HG03159 (cell line): ENCODE measurements around the gene NUMB.
"Not testable (repeated sequence)": the region's sequence is repeated elsewhere in the genome, so short reads cannot be mapped to it uniquely, and the experiment has no call there.

ENCODE experiments used
- ATAC-seq: cut with Tn5 transposase; IDR thresholded peaks from one replicate; pipeline ENCODE4 v1.9.1; 2021; ENCODE audit warnings: mild to moderate bottlenecking, moderate library complexity; ENCODE audit not compliant: unreplicated experiment

NUMB gene

DNA sequence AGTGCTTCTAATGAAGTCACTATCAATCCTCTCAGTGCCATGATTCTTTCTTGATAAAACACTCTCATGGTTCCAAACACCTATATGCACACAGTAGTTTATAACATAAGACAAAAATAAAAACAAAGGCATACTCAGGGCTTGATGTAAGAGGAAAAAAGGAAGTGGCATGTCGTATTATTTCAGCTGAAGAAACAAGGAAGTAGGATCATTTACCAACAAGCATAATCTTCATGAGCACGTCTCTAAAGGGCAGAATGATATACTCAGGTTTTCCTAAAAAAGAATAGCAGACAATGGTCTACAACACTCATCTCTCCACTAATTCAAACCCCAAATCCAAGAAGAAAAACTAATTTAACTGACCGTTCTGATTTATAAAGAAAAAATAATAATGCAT lies 33.9 kb downstream of the NUMB start:
- no peak for ATAC-seq

DNA sequence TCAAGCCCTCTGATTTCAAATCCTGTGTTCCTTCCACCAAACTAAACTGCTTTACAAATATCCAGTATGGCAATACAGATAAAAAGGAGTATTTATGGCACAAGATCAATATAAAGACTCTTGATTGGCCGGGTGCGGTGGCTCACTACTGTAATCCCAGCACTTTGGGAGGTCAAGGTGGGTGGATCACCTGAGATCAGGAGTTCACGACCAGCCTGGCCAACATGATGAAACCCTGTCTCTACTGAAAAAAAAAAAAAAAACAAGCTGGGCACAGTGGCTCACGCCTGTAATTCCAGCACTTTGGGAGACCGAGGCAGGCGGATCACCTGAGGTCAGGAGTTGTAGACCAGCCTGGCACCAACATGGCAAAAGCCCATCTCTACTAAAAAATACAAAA lies 35.3 kb downstream of the NUMB start:
- ATAC-seq: not testable (repeated sequence)

DNA sequence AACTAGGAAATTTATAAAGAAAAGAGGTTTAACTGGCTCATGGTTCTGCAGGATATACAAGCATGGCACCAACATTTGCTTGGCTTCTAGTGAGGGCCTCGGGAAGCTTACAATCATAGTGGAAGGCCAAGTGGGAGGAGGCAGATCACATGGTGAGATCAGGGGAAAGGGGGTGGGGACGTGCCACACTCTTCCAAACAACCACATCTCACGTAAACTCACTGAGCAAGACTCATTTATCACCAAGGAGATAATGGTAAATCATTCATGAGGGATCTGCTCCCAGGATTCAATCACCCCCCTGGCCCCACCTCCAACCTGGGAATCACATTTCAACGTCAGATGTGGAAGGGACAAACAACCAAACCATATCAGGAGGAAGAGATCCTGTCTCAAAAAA lies 35.8 kb downstream of the NUMB start:
- no peak for ATAC-seq

DNA sequence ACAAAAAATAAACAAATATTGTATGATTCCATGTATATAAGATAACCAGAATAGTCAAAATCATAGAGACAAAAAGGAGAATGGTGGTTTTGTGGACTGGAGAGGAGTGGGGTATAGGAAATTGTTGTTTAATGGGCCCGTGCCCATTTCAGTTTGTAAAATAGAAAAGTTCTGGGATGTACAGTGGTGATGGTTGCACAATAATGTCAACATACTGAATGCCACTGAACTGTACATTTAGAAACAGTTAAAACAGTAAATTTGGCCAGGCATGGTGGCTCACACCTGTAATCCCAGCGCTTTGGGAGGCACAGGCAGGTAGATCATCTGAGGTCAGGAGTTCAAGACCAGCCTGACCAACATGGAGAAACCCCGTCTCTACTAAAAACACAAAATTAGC lies 40.1 kb downstream of the NUMB start:
- no peak for ATAC-seq

DNA sequence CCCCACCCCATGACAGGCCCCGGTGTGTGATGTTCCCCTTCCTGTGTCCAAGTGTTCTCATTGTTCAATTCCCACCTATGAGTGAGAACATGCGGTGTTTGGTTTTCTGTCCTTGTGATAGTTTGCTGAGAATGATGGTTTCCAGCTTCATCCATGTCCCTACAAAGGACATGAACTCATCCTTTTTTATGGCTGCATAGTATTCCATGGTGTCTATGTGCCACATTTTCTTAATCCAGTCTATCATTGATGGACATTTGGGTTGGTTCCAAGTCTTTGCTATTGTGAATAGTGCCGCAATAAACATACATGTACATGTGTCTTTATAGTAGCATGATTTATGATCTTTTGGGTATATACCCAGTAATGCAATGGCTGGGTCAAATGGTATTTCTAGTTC lies 52.1 kb downstream of the NUMB start:
- not testable (repeated sequence) for ATAC-seq

DNA sequence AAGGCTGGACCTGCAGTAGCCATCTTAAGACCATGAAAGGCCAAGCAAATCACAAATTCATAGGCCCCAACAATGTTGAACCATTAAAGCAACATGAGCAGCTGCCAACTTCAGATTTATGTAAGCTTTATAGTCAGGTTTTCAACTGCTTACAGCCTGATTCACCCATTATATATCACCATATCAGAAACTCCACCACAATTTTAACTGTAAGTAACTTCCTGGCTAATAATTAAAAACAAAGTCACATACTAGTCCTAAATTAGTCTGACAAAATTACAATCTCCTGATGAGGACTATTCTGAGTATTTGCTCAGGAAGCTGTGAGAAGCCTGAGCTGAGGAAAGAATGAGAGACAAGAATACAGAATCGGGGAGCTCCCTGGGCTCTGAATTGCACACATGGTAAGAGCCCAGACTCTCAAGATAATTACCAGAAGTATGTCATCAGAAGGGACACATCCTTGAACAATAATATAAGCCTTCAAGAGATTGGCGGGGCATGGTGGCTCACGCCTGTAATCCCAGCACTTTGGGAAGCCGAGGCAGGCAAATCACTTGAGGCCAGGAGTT lies 55.1 kb downstream of the NUMB start:
- no peak for ATAC-seq

DNA sequence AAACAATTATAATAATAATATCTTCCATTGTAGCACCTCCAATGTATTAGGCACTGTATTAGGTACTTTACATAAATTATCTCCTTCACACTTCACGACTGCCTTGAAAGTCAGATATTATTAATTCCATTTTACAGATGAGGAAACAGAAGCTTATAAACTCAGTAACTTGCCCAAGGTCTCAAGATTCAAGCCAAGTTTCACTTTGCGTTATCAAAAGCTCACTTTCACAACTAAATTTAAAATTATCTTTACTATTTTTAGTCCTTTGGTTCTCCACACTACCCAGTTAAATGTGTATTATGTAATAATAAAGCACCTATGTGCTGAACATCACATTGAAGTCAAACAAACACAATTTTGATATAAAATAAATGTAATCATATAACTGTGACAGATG lies 55.8 kb downstream of the NUMB start:
- ATAC-seq: no peak

DNA sequence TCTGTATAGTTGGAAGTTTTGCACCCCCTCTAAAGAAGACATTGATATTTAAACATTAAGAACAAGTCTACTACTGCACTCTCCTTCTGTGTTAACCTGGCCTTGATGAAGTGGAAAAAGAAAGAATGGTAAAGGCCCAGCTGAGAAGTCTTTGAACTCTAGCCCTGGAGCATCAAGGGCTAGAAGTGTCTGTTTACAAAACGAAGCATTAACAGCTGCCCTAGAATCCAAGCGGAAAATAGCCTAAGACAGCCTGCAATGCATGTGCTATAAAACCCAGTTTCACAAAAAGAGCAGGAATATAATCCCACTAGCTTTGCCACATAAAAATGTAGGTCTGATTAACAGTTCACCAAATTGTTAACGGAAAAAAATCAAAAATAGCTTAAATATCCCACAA lies 60.5 kb downstream of the NUMB start:
- no peak for ATAC-seq

DNA sequence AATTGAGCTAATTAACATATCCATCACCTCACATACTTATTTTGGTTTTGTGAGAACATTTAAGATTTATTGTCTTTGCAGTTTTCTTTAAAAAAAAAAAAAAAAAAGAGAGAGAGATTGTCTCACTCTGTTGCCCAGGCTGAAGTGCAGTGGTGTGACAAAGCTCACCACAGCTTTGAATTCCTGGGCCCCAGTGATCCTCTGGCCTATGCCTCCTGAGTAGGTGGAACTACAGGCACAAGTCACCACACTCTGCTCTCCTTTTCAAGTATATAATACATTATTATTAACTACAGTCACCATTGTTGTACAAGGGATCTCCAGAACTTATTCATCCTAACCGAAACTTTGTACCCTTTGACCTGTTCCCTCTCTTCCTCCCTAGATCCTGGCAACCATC lies 64.0 kb downstream of the NUMB start:
- ATAC-seq: no peak

DNA sequence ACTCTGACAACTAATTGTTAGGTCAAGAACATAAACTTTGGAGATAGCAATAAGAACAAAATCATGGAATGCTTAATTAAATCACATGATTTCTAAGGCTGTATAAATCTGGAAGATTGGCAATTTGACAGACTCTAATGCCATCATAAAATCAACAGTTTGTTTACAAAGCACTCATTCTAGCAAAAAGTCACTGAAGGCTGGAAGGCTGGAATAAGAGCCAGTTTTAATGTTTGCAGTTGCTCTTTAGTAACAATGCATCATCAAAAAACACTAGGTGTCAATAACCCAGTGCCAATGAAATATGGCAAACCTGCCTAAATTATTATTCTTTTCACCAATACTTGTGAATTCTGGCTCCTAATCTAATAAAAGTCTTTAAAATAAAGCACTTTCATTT lies 65.0 kb downstream of the NUMB start:
- no peak for ATAC-seq

DNA sequence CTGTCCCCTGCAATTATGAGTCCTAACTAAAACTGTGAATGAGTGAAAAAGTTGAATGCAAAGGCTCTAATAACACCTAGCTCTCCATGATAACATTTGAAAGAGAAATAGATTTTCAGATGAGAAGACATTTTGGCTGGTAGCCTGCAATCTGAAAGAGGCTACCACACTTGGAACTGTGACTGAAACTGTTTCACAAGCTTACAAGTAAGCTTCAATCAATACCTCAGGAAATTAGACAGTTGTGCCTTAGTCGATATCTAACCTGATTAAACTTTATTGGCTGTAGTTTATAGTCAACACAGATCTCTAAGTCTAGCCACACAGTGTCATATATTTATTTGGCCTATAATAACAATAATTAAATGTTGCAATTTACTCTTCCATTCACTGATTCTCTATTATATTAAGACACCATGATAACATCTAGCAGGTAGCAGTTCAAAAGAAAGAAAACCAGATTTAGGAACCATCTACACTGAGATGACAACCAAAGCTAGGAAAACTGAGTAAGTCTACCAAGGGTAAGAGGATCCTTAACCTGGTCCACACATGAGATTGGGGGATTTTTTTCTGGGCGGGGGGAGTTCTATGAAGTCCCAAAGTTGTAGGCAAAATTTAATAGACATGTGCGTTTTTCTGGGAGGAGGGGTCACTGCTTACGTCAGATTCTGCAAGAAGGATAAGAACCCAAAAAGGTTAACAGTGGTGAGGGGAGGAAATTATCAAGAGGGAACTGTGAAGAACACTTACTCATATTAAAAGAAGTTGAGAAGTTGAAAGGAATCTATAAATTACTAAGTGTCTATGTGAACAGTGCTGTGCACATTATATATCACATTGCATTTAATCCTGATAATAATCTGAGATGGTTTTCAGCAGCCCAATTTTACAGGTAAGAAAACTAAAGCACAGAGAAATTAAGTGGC lies 65.8 kb downstream of the NUMB start:
- ATAC-seq: no peak

DNA sequence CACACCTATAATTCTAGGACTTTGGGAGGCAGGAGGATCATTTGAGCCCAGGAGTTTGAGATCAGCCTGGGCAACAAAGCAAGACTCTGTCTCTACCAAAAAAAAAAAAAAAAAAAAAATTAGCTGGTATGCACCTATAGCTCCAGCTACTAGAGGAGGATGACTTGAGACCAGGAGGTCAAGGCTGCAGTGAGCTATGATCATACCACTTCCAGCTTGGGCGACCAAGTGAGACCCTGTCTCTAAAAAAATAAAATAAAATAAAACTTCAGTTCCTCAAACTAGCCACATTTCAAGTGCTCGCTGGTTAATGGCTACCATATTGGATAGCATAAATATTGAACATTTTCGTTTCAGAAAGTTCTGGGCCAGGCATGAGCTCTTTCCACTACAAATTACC lies 70.5 kb downstream of the NUMB start:
- peak; percentile 50 for ATAC-seq

DNA sequence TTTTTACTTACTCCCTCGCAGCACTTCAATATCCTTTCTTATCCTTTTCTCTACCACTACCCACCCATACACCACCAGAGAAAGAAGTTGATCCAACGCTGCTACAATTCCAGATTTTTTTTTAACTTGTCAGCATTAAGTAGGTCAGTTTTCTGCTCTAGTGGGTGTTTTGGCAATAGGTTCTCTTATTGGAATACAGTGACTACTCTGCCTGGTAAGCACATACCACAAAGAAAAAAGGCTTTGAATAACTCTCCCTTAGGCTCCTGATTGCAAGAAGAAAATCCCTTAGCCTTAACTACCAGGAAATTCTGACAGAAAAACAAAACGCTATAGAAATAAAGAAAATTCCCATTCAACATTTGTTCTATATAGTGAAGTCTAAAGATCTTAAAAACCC lies 72.0 kb downstream of the NUMB start:
- no peak for ATAC-seq

DNA sequence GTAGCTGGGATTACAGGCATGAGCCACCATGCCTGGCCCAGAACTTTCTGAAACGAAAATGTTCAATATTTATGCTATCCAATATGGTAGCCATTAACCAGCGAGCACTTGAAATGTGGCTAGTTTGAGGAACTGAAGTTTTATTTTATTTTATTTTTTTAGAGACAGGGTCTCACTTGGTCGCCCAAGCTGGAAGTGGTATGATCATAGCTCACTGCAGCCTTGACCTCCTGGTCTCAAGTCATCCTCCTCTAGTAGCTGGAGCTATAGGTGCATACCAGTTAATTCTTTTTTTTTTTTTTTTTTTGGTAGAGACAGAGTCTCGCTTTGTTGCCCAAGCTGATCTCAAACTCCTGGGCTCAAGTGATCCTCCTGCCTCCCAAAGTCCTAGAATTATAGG lies 73.3 kb downstream of the NUMB start:
- ATAC-seq: not testable (repeated sequence)

DNA sequence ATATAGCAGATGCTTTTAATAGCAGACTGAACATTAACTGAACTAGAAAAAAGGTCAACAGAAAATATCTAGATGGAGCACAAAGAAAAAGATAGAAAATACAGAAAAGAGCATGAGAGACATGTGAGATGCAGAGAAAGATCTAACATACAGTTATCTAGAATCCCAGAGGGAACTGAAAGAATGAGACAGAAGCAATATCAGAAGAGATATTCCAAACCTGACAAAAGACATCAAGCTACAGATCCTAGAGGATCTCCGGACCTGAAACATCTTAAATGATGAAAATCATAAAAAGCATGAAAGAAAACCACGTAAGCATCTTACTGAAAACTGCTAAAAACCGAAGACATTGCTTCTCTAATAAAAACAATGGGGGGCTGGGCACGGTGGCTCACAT lies 75.0 kb downstream of the NUMB start:
- ATAC-seq: no peak

DNA sequence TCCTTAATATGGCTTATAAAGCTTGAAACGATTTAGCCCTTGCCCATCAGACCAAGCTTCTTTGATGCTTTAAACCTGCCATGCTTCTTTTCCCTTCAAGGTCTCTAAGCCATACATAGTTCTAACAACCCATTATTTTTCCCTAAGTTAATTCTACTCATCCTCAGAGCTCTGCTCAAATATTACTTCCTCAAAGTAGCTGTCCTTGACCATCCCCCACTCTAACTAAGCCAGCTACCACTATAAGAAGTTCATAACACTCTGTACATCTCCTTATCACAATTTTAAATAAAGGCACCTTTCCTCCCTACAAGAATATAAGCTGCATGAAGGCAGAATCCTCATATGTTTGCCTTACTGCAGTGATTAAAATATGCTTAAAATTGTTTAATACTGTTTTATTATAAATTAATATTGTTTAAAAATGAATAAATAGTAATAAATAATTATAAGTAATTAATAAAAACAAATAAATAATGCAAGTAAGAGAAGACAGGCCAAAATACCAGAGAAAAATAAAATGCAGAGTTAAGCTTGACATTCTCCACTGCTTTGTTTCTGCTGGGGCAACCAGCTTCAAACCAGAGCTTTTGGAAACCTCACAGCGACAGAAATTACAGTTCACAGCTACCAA lies 76.8 kb downstream of the NUMB start:
- no peak for ATAC-seq

DNA sequence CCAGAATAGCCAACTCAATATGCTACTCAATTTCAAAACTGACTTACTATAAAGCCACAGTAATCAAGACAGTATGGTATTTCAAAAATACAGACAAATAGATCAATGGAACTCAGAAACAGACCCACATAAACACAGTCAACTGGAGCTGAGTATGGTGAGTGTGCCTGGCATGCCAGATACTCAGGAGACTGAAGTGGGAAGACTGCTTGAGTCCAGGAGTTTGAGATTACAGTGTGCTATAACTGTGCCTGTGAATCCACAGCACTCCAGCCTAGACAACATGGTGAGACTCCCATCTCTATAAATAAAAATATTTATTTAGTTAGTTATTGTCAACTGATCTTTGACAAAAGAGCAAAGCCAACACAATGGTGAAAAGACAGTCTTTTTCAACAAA lies 81.8 kb downstream of the NUMB start:
- ATAC-seq: no peak

DNA sequence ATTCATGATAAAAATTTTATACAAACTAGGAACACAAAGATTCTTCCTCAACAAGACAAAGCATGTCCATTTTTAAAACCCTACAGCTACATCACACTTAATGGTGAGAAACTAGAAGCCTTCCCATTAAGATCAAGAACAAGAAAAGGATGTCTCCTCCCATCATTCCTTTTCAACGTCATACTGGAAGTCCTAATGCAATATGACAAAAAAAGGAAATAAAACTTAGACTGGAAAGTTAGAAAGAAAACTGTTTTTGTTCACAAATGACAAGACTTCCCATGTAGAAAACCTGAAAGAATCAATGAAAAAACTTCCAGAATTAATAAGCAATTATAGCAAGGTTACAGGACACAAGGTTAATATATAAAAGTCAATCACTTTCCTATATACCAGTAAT lies 82.5 kb downstream of the NUMB start:
- no peak for ATAC-seq

DNA sequence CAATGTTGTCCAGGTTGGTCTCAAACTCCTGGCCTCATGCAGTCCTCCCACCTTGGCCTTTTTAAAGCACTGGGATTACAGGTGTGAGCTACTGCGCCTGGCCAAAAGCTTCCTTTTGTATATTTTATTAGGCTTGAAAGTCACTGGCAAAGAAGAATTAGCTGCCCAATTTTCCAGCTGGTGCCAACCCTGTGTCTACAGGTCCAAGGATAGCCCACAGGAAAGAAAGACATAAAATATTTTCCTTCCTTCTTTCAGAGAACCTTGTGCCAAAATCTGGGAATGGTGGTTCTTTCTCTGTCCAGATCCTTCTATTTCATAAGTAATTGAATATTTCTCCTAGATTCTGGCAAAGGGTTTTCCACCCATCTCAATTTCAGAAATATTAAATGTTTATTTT lies 84.1 kb downstream of the NUMB start:
- ATAC-seq: no peak

DNA sequence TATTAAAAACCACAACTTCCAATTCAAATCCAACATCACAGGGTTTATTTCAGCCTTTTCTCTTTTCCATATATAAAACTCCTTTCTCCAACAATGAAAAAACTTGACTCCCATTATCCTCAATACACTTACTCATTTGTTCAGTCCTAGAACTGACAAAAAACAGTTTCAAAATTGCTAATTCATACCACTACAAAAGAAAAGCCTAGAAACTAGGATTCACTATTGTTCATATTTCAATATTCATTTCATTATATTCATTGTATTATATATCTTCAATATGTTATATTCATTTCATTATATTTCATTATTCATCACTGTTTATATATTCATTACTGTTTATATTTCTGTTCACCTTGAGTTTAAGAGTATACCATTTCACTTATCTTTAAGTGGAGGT lies 85.8 kb downstream of the NUMB start:
- no peak for ATAC-seq

DNA sequence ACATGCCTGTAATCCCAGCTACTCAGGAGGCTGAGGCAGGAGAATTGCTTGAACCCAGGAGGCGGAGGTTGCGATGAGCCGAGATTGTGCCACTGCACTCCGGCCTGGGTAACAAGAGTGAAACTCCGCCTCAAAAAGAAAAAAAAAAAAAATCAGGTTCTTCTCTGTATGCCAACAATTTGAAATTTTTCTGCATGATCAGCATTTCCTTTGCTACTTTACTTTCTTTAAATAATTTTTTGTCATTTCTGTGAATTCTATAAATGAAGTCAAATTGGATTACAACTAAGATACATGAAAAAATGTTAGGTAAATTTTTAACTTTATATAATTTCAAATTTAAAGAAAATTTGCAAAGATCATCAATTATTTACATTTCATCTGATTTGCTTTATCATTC lies 87.8 kb downstream of the NUMB start:
- ATAC-seq: no peak

DNA sequence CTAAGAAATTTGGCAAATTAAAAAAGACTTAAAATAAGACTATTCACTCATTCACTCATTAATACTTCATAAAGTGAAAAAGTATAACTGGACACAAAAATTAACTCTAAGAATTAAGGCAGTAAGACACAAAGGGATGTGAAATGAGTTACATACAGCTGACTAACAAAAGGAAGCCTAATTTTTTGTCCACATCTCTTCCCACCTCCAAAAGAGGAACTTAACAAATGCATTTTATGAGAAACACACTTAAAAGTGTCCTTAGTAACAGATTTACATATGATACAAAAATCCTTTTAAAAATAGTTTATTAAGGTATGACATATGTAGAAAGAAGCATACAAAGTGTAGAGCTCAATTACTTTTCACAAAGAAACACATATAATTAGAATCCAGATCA lies 88.9 kb downstream of the NUMB start:
- ATAC-seq: no peak
